Activated CD8-positive, alpha-beta memory T cell treated with anti-CD3 and anti-CD28 coated beads, Interleukin-2, amount 50 U/mL, for 24 hours (primary cell): ENCODE measurements around the gene BTF3.

Experiments used
- DNase-seq: peaks from one replicate; pipeline ENCODE4 v3.0.0-alpha.2; 2020; ENCODE audit errors: extremely low read depth

The BTF3 gene

DNA sequence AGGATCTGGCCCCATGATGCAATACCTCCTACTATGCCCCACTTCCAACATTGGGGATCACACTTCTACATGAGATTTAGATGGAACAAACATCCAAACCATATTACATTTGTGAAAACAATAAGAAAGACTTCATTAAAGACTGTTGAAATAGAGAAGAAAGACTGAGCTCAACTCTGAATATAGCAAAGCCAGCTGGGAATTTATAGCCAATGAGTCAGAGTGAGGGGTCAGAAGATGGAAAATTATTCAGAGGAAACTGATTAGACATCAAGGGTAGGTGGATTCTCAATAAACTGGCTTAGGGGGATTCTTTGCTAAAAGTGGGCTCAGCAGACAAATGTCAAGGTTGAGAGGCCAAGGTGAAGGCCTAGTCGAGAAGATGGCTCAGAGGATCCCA lies 25.6 kb downstream of the BTF3 start:
- no peak for DNase-seq

GRCh38 chr5:73525606-73526203 lies 27.5 kb downstream of the BTF3 start:
- DNase-seq: no peak

GRCh38 chr5:73528248-73528647 lies 30.0 kb downstream of the BTF3 start:
- DNase-seq: no peak

DNA sequence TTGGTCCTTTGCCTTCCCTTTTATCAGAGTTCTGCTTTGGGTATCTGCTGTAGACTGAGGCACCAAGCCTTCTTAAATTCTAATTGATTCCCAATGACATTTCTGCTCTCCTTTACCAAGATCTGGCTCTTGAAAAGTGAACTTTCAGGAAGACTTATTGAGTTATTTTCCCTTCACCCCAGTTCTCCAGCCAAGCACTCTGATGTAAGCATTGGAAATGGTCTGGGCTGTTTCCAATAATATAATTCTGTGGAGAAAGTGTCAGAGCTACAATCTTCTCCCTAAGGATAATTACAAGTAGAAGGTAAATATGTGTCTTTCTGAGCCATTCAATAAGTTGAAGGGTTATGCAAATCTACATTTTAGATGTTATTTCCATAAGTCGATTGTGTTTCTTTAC lies 30.8 kb downstream of the BTF3 start:
- DNase-seq: no peak

DNA sequence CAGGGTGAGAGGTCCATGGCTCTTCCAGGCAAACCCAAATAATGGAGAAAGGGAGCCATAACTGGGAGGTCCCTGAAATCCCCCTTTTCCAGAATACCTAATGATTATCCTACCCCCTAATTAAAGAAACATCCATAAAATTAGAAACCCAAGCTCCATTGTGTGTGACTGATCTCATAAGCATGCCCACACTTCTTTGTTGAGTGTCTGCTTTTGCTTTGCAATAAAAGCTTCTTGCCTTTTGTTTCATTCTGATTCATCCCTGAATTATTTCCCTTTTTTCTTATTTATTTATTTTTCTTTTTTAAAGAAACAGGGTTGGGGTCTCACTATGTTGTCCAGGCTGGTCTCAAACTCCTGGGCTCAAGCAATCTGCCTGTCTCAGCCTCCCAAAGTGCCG lies 33.1 kb downstream of the BTF3 start:
- DNase-seq: no peak

DNA sequence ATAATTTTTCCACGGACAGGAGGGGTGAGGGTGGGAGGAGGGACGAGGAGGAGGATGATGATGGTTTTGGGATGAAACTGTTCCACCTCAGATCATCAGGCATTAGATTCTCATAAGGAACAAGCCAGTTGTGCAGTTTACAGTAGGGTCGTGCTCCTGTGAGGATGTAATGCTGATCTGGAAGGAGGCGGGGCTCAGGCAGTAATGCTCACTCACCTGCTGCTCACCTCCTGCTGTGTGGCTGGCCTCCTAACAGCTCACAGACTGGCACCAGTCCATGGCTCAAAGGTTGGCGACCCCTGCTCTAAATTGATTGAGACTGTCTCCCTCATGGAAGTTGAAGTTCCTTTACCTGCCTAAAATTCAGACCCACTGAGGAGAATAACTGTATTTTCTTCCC lies 34.0 kb downstream of the BTF3 start:
- DNase-seq: no peak

GRCh38 chr5:73534011-73534644 lies 35.9 kb downstream of the BTF3 start:
- no peak for DNase-seq

DNA sequence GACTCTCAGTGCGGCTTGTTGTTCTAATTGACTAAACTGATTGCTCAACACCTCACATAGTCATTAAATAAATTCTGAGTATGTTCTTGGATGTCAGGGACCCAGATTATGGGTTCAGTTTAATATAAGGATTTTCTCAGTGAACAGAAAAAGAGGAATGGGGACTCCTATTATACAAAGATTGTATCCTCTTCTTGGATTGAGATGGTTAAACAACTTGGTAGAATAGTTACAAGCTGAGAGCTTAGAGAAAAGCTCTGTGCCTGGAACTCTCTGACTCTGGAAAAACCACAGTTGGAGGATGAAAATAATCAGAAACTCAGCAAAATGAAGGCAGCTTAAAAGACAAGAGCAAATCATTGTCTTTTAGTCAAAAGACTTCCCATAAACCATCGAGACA lies 36.7 kb downstream of the BTF3 start:
- DNase-seq: no peak

DNA sequence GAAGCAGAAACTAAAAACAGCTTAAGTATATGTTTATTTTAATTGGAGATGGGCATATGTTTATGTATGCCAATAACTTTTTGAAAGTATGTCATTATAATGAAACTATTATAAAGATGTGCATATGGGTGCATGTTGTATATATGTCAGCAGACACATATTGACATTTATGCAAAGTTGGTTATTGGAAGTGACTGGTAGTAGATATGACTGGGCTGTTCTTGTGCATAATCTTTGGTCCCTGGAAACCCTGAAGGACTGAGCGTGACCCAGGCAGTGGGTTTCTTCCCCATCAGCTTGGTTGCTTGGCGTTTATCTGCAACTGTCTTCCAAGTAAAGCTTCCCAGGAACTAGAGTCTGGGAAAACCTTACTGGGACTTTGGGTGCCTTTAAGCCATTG lies 41.5 kb downstream of the BTF3 start:
- no peak for DNase-seq

- DNase-seq: no peak
These were observed 42.0 kb downstream of the BTF3 start for GRCh38 chr5:73540192-73540591.

DNA sequence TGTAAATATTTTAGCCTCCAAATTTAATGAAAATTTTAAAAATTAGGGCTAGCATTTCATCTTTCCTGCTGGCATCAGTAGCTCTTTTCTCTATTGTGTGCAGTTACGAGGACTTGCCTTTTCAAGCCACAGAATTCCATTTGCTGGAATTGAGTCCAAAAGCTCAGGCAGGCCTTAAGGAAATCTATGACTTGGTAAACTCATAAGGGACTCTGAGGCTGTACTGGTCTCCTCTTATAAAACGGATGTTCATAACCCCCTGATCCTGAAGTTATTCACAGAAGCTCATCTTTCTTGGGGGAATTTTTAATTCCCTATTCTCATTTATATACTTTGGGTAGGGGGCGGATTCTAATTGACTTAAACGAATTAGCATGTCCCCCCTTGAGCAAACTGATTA lies 43.8 kb downstream of the BTF3 start:
- DNase-seq: no peak

DNA sequence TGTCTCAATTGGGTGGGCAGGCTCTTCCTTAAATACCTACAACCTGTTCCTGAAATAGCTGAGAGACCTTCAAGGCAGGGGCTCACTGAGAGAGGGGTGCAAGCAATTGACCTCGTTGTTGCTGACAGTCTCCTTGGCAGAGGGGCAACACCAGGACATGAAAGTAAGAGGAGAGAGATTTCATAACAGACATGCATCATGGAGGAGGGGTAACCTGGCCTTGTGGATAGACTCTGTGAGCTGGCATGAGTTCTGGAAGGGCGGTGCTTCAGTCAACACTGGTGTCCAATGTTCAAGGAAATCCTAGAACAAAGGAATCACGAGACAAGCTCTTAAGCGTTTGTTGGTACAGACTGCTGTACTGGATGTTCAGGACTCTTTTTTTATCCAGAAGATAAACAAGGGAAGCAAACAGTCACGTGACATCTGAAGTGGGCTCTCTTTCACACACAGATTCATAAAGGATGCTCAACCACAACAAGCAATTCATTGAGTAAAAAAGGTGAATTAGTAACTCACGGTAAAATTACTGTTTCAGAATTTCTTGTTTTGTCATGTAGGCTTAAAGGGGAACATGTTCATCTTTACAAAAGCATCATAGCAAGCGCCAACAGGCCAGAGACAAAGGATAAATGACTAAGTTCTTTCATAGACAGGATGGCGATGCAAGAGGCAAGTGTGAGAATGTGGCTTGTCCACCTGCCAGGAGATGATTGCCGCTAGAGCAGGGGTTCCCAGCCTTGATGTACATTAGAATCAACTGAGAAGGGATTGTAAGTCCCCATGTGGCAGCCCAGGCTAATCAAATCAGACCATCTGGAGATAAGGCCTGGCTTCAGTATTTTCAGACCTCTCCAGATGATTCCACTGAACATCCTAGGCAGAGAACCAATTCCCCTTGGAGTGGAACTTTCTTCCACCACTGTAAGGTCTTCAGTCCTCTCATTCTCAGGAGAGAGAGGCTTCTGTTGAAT lies 46.5 kb downstream of the BTF3 start:
- no peak for DNase-seq

- DNase-seq: no peak
These were observed 47.1 kb downstream of the BTF3 start for GRCh38 chr5:73545403-73545779.

DNA sequence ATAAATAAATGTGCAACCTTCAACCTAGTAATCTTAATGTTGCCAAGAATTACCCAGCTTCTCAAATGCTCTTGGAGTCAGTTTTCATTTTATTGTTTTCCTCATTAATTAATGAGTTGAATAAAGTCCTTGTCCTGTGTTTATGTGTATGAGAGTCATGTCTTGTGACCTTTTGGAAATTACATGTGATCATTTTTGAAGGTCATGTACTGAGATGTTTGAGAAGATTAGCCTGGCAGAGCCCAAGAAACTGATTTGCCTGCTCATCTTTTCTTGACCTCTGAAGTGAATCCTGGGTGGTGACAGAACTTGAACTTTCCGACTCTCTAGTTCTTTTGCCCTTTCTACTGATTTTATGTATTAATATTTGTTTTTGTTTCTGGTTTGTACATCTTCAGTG lies 51.8 kb downstream of the BTF3 start:
- no peak for DNase-seq

DNA sequence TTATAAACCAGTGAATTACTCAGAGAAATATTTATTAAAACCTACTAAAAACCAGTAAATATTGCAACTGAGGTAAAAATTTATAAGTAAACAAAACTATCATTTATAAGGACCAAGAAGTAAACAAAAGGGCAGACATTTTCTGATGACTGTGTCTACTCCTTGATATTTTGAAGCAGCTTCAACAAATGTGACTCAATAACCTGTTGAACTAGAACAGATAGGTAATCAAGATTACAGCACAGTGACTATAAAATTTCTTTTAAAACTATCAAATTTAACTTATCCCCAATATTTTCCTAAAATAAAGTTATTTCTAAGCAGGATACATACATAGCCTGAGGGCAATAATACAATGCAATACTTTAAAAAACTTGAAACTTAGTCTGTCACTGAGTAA lies 54.4 kb downstream of the BTF3 start:
- no peak for DNase-seq
